Stimulated activated naive CD8-positive, alpha-beta T cell treated with anti-CD3 and anti-CD28 coated beads, Interleukin-15, Interleukin-2, amounts not matched to agents 100 ng/mL and 50 ng/mL, for 24 hours (primary cell): ENCODE measurements around the gene ELMOD2.
A peak's percentile ranks its signal among the peaks of the same experiment; 100 is the strongest.
"Not testable (repeated sequence)": the region's sequence is repeated elsewhere in the genome, so short reads cannot be mapped to it uniquely, and the experiment has no call there.

ENCODE experiments used
- H3K27ac Mint-ChIP-seq: one replicate; pipeline ENCODE4 v1.8.0; 2021; ENCODE audit warnings: mild to moderate bottlenecking, mixed read lengths
- H3K27me3 Mint-ChIP-seq: one replicate; pipeline ENCODE4 v1.8.0; 2021; ENCODE audit warnings: mixed read lengths
- H3K36me3 Mint-ChIP-seq: one replicate; pipeline ENCODE4 v1.8.0; 2021; ENCODE audit warnings: low read depth, mixed read lengths
- H3K4me1 Mint-ChIP-seq: one replicate; pipeline ENCODE4 v1.8.0; 2021; ENCODE audit warnings: low read depth, mixed read lengths
- H3K4me3 Mint-ChIP-seq: one replicate; pipeline ENCODE4 v1.8.0; 2021; ENCODE audit warnings: mild to moderate bottlenecking, mixed read lengths
- H3K9me3 Mint-ChIP-seq: one replicate; pipeline ENCODE4 v1.8.0; 2021; ENCODE audit warnings: mixed read lengths

ELMOD2 gene, protein sequence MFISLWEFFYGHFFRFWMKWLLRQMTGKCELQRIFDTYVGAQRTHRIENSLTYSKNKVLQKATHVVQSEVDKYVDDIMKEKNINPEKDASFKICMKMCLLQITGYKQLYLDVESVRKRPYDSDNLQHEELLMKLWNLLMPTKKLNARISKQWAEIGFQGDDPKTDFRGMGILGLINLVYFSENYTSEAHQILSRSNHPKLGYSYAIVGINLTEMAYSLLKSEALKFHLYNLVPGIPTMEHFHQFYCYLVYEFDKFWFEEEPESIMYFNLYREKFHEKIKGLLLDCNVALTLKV

DNA sequence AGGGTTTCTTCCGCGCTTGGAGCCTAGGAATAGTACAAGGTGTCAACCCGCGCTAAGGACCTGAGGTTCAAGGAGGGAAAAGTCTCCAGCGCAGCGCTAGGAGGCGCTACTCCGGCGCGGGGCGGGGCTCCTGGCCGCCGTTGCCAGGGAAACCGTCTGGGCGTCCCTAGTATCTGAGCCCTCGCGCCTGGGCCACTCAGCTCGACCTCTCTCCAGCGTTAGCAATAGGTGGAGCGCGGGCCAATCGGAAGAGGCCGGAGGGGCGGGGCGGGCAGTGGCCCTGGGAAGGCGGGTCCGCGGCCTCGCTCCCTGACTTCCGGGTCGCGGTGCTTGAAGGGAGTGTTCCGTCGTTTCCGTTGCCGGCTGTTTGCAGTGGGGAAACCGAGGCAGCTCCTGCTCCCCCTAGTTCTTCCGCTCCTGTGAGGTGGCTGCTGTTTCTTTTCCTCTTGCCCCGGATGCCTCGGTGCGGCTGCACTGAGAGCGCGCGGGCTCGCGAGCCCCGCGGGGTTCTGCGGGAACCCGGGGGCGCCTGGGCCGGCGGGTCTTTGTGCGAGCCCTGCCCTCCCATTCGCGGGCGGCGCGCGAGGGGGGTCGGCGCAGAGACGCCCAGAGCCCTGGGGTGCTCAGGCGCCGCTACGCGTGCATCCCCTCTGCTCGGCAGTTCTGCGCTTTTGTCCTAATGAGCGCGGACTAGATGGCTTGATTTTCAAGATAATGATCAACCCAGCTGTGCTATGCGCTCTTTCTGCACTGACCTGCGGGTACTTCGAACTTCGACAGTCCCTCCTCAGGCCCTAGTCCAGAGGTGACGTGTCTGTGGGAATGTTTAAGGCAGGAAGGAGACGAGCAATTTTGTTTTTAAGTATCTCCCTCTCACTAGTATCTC is at the start of gene ELMOD2:
ELMOD2 (plus strand) TSS at position 312 of the 886 bp plus-strand sequence. CDS start 1,261 bp downstream, outside the sequence.
- Mint-ChIP-seq H3K9me3 (no peaks in the 10 kb centered on the region), H3K27ac (peak within 1 kb of the TSS; percentile 58), H3K27me3 (no peaks in the 10 kb centered on the region), H3K36me3 (peaks cover 25% of the 10 kb centered on the region), H3K4me1 (peaks cover 30% of the 10 kb centered on the region), H3K4me3 (peak within 1 kb of the TSS; percentile 92)

DNA sequence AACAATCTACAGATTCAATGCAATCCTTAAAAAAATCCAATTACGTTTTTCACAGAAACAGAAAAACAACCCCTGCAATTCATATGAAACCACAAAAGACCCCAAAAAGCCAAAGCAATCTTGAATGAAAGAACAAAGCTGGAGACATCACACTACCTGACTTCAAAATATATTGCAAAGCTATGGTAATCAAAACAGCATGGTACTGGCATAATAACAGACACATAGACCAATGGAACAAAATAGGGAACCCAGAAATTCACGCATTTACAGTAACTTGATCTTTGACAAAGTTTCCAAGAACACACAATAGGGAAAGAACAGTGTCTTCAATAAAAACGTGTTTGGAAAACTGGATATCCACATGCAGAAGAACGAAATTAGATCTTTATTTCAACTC is 40.5 kb upstream of the ELMOD2 start:
- H3K27ac Mint-ChIP-seq: no peak overlapping the region
- H3K4me3 Mint-ChIP-seq: no peak overlapping the region
- no peaks in the 10 kb centered on the region for H3K4me1 Mint-ChIP-seq
- peaks cover 5% of the 10 kb centered on the region for H3K9me3 Mint-ChIP-seq
- H3K27me3 Mint-ChIP-seq: peaks cover 7% of the 10 kb centered on the region
- H3K36me3 Mint-ChIP-seq: no peaks in the 10 kb centered on the region

DNA sequence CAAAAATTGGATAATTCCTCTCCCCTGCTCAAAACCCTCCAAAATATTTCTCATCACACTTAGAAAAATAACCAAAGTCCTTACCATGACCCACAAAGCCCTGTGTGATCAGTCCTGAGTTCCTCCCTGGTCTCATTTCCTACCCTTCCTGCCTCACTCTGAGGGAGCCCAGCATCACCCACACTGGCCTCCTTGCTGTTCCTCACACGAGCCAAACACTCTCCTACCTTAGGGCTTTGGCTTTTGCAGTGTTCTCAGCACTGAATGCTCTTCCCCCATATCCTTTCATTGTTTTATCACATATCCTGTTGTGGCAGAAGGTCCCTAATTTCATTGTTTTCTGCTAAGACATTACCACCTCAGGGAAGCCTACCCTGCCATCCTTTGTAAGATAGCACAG is 38.0 kb upstream of the ELMOD2 start:
- H3K4me1 Mint-ChIP-seq: no peaks in the 10 kb centered on the region
- no peak overlapping the region for H3K27ac Mint-ChIP-seq
- H3K4me3 Mint-ChIP-seq: no peak overlapping the region
- peaks cover 5% of the 10 kb centered on the region for H3K9me3 Mint-ChIP-seq
- no peaks in the 10 kb centered on the region for H3K36me3 Mint-ChIP-seq
- peaks cover 7% of the 10 kb centered on the region for H3K27me3 Mint-ChIP-seq

DNA sequence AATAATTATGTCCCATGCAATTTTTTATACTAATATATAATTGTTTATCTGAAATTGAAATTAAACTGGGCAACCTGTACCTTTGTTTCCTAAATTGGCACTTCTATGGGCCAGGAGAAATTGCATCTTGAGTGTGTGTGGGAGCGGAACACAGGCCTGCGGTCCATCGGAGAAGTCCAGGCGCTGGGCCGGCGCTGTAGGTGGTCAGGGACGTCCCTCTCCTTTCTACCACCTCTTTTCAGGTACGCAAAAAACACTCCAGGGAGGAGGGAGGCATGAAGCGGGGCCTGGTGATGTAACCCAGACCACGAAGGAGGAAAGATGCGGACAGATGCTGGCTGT is 26.6 kb upstream of the ELMOD2 start:
- Mint-ChIP-seq H3K4me3 (peak overlapping the region; percentile 51), H3K4me1 (no peaks in the 10 kb centered on the region), H3K9me3 (no peaks in the 10 kb centered on the region), H3K27ac (no peak overlapping the region), H3K27me3 (peaks cover 55% of the 10 kb centered on the region), H3K36me3 (no peaks in the 10 kb centered on the region)

DNA sequence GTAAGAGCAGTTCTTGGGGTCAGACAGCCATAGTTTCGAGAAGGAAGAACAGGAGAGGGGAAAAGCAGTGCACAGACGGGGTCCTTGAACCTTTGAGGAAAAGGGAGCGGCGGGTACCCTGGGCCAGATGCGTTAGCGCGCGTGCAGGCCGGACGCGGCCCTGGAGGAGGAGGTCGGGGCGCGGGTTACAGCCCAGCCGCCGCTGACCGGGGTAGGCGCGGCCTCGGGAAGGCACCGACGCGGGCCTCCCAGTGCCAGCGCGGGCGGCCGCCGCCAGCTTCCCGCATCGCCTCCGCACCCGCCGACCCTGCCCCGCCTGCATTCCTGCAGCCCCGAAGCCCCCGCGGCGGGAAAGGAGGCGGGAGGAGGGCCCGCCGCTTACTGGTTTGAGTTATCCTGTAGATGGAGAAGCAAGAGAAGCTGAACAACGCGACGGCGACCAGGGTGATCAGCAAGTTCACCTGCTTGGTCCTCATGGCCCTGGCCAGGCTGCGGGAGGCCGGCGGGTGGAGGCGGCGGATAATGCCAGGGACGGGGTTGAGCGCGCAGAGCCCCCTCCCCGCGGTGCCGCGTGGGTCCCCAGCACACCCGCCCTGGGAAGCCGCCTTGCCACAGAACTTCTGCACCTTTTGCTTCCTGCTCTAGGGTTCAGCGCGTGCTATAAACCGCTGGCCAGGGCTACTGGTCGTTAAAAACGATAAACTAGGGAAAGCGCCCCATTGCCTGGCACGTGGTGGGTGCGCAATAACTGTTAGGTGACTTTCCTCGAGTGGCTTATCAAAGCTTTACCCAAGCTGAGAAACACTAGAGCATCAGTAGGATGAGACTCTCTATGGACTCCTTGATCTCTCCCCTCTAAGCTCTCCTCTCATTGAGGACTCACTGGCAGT is 26.0 kb upstream of the ELMOD2 start, which contains the start of gene MGAT4D:
MGAT4D (minus strand) TSS at position 547 of the 890 bp plus-strand sequence; CDS start at position 476, 71 bp downstream.
- Mint-ChIP-seq H3K27me3 (peaks cover 60% of the 10 kb centered on the region), H3K9me3 (no peaks in the 10 kb centered on the region), H3K36me3 (no peaks in the 10 kb centered on the region), H3K4me3 (peak within 1 kb of the TSS; percentile 51), H3K27ac (no peak within 1 kb of the TSS), H3K4me1 (no peaks in the 10 kb centered on the region)

DNA sequence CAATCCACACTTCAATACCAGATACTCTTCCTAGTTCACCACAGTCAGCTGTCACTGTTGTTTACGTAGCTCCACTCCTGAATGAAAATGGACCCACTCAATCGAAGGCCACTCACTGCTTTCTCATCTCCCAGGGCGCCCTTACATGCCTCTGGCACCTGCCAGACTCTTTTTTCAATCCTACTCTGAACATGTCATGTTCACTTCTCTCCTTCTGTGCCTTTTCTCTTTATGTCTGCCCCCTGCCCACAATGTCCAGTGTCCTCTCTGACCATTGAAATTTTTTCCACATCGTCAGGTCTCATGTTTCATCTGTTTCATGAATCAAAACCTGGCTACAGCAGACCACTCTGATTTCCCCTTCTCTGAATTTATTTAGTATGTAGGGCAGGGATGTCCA is 24.6 kb upstream of the ELMOD2 start:
- no peaks in the 10 kb centered on the region for H3K9me3 Mint-ChIP-seq
- H3K27ac Mint-ChIP-seq: no peak overlapping the region
- no peaks in the 10 kb centered on the region for H3K4me1 Mint-ChIP-seq
- H3K4me3 Mint-ChIP-seq: no peak overlapping the region
- H3K27me3 Mint-ChIP-seq: peaks cover 64% of the 10 kb centered on the region
- H3K36me3 Mint-ChIP-seq: no peaks in the 10 kb centered on the region

DNA sequence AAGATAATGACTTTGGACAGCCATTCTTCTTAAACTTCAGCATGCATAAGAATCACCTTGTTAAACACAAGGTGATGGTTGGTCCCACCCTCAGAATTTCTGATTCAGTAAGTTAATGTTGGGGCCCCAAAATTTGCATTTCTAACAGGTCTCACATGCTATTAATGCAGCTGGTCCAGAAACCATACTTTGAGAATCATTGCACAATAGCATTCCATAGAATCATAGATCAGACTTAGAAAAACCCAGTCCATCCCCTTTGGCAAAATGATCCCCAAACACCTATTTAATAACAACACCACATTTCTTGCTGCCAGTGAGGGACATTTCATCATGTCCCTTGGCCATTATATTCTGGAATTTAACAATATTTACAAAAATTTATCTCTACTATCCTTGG is 19.7 kb upstream of the ELMOD2 start:
- no peak overlapping the region for H3K4me3 Mint-ChIP-seq
- no peak overlapping the region for H3K27ac Mint-ChIP-seq
- no peaks in the 10 kb centered on the region for H3K4me1 Mint-ChIP-seq
- H3K27me3 Mint-ChIP-seq: peaks cover 38% of the 10 kb centered on the region
- H3K9me3 Mint-ChIP-seq: no peaks in the 10 kb centered on the region
- H3K36me3 Mint-ChIP-seq: no peaks in the 10 kb centered on the region

DNA sequence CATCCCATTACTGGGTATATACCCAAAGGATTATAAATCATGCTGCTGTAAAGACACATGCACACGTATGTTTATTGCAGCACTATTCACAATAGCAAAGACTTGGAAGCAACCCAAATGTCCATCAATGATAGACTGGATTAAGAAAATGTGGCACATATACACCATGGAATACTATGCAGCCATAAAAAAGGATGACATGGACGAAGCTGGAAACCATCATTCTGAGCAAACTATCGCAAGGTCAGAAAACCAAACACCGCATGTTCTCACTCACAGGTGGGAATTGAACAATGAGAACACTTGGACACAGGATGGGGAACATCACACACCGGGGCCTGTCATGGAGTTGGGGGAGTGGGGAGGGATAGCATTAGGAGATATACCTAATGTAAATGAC is 10.2 kb upstream of the ELMOD2 start:
- H3K4me1 Mint-ChIP-seq, H3K9me3 Mint-ChIP-seq, H3K4me3 Mint-ChIP-seq: not testable (repeated sequence)

DNA sequence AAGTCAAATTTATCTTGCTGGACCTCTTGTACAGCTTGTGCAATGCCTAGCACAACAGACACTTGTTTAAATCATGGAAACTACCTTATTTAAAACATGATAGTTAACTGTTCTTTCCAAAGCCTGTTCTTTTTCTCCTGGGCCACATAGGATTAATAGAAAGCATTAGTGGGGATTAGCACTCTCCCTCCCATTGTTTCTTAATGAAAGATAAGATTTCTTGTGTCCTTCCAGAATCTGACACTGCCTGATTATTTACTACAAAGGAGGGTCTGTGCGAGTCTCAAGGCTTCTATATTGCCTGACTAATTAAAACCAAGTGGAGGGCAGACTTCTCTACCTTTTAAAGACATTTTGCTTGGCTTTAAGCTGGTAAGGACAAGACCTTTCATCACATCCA is 8.5 kb upstream of the ELMOD2 start:
- Mint-ChIP-seq H3K4me3 (no peak overlapping the region), H3K9me3 (no peaks in the 10 kb centered on the region), H3K27me3 (peaks cover 16% of the 10 kb centered on the region), H3K36me3 (no peaks in the 10 kb centered on the region), H3K4me1 (no peaks in the 10 kb centered on the region), H3K27ac (no peak overlapping the region)

More for the DNA sequence above, 10.2 kb upstream of the ELMOD2 start:
- peaks cover 28% of the 10 kb centered on the region for H3K27me3 Mint-ChIP-seq
- H3K27ac Mint-ChIP-seq, H3K36me3 Mint-ChIP-seq: not testable (repeated sequence)

DNA sequence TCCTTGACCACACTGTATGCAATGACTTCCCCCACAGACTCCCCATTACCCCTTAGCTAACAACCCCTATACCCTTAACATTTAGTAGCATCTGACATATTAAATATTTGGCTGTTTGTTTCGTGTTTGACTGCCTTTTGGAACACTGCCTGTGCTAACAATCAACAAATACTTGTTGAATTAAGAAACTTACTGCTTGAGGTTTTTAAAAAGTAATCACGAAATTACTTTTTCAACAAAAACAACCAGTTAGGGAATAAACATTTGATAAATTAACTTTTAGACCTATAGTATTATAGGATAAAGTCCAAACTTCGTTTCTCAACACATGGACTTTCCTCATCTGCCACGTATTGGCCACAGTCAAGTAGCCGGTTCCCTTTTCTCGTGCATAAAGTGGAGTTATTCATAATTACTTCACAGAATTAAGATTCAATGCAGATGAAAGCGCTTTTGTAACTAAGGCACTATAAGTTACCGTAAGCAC is 555 bp upstream of the ELMOD2 start:
- Mint-ChIP-seq H3K9me3 (no peaks in the 10 kb centered on the region), H3K27ac (peak overlapping the region; percentile 58), H3K36me3 (peaks cover 23% of the 10 kb centered on the region), H3K27me3 (no peaks in the 10 kb centered on the region), H3K4me3 (peak overlapping the region; percentile 92), H3K4me1 (peaks cover 30% of the 10 kb centered on the region)

DNA sequence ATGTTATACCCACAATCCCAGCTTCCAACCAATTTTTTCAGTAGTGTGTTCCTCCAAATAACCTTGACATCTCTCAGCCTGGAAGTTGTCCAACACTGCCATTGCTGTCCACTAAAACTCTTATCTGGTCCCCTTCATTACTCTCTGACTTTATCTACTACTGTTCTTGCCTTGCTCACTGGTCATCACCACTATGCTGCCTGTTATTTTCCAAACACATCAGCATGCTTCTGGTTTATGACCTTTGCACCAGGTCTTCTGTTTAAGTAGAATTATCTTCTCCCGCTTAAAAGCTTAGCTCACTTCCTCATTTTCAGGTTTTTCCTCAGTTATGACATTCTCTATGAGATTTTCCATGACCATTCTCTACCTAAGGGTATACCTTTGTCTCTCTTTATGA is 5.5 kb downstream of the ELMOD2 start:
- Mint-ChIP-seq H3K9me3 (no peaks in the 10 kb centered on the region), H3K4me1 (peaks cover 18% of the 10 kb centered on the region), H3K27ac (no peak overlapping the region)

DNA sequence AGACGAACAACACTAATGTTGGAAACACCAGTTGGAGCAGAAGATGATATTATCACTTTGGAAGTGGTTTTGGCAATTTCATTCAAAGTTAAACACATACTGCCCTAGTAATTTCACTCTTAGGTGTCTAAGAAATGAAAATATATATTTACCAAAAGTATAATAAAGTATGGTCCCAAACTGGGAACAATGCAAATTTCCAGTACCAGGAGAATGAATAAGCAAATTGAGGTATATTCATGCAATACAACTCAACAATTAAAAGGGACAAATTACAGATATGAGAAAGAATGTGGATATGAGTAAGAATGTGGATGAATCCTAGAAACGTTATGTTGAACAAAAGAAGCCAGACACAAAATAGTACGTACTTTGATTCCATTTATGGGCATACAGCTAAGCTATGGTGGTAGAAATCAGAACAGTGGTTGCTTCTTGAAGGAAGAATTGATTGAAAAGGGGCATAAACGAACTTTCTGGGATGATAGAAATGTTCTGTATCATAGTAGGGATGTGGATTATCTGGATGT is 10.0 kb downstream of the ELMOD2 start:
- H3K27ac Mint-ChIP-seq: no peak overlapping the region
- H3K27me3 Mint-ChIP-seq: no peaks in the 10 kb centered on the region
- H3K36me3 Mint-ChIP-seq: peaks cover 26% of the 10 kb centered on the region
- no peaks in the 10 kb centered on the region for H3K9me3 Mint-ChIP-seq
- H3K4me1 Mint-ChIP-seq: no peaks in the 10 kb centered on the region
- H3K4me3 Mint-ChIP-seq: no peak overlapping the region

More for the DNA sequence above, 5.5 kb downstream of the ELMOD2 start:
- H3K27me3 Mint-ChIP-seq: no peaks in the 10 kb centered on the region
- H3K4me3 Mint-ChIP-seq: no peak overlapping the region
- peaks cover 34% of the 10 kb centered on the region for H3K36me3 Mint-ChIP-seq

DNA sequence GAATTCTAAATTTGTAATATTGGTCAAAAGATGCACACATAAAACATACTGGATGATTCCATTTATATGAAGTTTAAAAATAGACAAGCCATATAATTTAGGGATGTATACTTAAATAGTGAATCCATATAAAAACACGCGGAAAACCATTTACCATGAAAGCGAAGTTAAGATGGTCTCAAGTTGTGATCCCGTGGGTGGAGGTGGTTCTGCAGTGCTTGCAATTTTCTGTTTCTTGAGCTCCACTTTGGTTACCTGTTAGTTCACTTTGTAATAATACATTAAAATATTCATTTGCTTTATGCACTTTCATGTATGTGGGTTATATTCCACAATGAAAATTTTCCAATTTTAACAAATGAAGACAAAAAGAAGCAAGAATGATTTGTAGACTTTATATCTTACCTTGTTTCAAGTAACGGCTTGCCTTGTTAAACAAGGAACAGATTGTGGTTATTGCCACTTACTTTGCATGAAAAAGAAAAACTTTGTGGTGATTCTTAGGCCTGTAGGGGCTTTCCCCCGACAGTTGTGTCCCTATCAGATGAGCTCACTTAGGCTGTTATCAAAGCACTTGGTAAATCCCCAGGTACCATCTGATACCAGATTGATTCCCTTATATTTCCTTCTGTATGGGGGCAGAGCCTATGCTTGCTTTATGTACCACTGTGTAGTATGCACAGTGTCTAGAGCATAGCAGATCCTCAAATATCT is 32.6 kb downstream of the ELMOD2 start:
- Mint-ChIP-seq H3K9me3 (no peaks in the 10 kb centered on the region), H3K36me3 (peaks cover 19% of the 10 kb centered on the region), H3K4me3 (peak overlapping the region; percentile 13), H3K27me3 (peaks cover 25% of the 10 kb centered on the region), H3K27ac (no peak overlapping the region), H3K4me1 (peaks cover 21% of the 10 kb centered on the region)
